ENCODE data around the gene PIK3R6. TPM values are rescaled to one million over a fixed set of nuclear protein-coding genes. Genes with fewer than 3 reads are reported as not detected.

Gene PIK3R6
- total RNA-seq, 2 experiments from 2014 or later = 0.63 to 0.71 TPM

DNA sequence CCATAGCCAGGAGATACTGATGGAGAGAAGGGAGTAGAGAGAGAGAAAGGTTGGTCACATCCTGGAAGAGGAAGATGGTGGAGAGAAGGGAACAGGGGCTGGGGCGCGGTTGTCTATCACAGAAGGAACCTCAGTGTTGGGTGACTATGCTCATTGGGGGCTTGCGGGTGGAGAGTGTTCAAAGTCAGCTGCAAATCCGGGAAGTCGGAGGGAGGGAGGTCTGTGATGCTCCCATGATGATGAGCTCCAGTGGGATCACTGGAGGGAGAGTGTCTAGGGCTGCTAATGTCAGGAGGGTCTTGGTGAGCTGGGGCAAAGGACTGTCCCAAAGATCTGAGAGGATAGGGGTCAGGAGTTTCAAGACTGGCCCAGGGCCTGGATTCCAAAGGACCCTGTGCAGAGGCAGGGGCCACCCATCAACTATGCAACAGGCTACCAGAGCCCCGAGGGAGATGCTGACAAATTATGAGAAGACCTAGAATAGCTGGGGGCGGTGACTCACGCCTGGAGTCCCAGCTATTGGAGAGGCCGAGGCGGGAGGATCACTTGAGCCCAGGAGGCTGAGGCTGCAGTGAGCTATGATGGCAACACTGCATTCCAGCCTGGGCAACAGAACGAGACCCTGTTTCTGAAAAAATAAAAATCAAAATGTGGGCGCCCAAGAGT lies 111.8 kb downstream of the PIK3R6 start:
- no peak for DNase-seq
- POLR2A ChIA-PET = no interaction called here
- CTCF ChIA-PET = interaction anchor here (1.5 kb wide), 1 partner anchor 29 kb away, joined by 6 read pairs; no protein-coding TSS in a partner anchor
- peaks cover 8% of the 10 kb centered on the region for H3K27me3 Mint-ChIP-seq
- no peaks in the 10 kb centered on the region for H3K4me1 Mint-ChIP-seq (ENCODE audit: low read depth)
- no peaks in the 10 kb centered on the region for H3K9me3 Mint-ChIP-seq
- intact Hi-C loops (cut with micrococcal nuclease) = no loop called here
- H3K4me3 Mint-ChIP-seq = no peak overlapping the region
- no peaks in the 10 kb centered on the region for H3K36me3 Mint-ChIP-seq
- H3K27ac Mint-ChIP-seq = no peak overlapping the region

DNA sequence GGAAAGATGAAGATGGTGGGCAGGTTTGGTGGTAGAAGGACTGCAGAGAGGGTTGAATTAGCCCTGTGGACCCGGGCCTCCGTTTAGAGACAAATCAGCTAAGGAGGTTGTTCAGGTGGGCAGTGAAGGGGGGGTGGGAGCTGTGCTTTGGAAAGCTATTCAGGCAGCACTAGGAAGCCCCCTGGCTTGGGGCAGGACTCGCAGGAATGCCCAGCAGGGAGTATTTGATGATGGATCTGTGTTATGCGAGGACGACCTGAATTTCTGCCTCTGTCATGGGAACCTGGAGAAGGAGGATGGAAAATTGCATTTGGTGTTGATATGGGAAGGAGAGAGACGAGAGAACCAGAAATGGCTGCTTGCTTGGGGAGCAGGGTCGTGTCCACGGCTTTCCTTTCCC lies 112.6 kb downstream of the PIK3R6 start:
- H3K27me3 Mint-ChIP-seq = peaks cover 8% of the 10 kb centered on the region
- H3K27ac Mint-ChIP-seq = no peak overlapping the region
- H3K4me1 Mint-ChIP-seq (ENCODE audit: low read depth) = no peaks in the 10 kb centered on the region
- H3K4me3 Mint-ChIP-seq = no peak overlapping the region
- intact Hi-C loops (cut with micrococcal nuclease) = loop anchor here (1.0 to 5.0 kb wide), 2 partner anchors 140 to 242 kb away; no protein-coding TSS in a partner anchor
- CTCF ChIA-PET = interaction anchor here (1.3 kb wide), 1 partner anchor 9 kb away, joined by 5 read pairs; no protein-coding TSS in a partner anchor
- no peaks in the 10 kb centered on the region for H3K36me3 Mint-ChIP-seq
- DNase-seq = no peak
- no peaks in the 10 kb centered on the region for H3K9me3 Mint-ChIP-seq
- POLR2A ChIA-PET = no interaction called here

DNA sequence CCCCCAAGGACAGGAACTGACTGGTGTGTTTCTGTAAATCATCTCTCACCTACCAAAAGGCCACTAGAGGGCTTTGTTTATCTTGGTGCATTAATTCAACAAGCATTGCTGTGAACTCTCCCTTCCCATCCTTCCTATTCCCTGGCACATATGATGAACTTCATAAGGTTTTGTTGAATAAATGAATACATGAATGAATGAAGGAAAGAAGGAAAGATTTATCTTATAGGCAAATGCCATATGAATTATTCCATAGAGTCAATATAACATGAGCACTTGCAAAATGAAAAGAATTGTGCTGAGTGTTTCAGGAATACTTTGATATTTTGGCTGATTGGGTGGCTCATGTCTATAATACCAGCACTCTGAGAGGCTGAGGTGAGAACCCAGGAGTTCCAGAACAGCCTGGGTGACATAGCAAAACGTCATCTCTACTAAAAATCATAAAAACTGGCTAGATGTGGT lies 113.5 kb downstream of the PIK3R6 start:
- POLR2A ChIA-PET = no interaction called here
- H3K4me1 Mint-ChIP-seq (ENCODE audit: low read depth) = no peaks in the 10 kb centered on the region
- H3K4me3 Mint-ChIP-seq = no peak overlapping the region
- no peak overlapping the region for H3K27ac Mint-ChIP-seq
- CTCF ChIA-PET = interaction anchor here (0.7 to 1.3 kb wide), 3 partner anchors 8 to 141 kb away, joined by 3 to 6 read pairs (median 5); no protein-coding TSS in a partner anchor
- no peak for DNase-seq
- no peaks in the 10 kb centered on the region for H3K36me3 Mint-ChIP-seq
- H3K9me3 Mint-ChIP-seq = no peaks in the 10 kb centered on the region
- H3K27me3 Mint-ChIP-seq = peaks cover 8% of the 10 kb centered on the region
- intact Hi-C loops (cut with micrococcal nuclease) = loop anchor here (1.0 to 5.0 kb wide), 2 partner anchors 141 to 243 kb away; no protein-coding TSS in a partner anchor

DNA sequence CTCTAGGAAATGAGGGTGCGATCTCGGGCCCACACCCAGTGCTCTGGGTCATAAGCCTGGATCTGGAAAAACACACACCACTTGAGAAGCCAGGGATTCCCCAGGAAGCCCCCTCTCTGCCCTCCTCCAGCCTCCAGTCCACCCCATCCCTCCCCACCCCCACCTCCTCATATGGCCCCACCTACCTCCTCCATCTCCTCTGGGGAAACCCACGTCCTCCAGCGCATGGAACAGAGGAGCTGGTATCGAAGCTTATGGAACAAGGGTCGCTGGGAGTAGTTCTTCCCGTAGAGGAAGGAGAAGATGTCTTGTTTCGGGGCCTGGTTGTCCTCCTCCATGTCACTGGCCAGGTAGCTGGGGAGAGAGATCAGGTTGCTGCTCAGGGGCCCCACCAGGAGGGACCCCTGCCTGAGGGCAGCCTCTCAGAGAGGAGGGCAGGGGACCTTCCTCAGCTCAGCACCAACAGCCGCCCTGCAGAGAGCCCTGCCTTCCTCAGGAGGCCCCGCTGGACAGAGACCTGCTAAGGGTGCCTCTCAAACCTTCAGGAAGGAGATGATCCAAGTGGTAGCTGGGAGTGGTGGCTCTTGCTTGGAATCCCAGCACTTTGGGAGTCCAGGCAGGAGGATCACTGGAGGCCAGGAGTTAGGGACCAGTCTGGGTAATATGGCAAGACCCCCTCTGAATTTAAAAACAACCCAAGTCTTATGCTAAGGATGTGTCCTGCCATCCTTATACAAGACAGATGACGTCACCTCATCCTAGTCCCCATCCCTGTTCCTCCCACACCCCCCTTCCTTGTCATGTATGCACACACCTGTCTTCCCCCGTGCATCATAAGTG lies 114.1 kb downstream of the PIK3R6 start:
- H3K36me3 Mint-ChIP-seq = no peaks in the 10 kb centered on the region
- CTCF ChIA-PET = interaction anchor here (1.1 to 3.8 kb wide), 2 partner anchors 32 to 142 kb away, joined by 6 to 17 read pairs; no protein-coding TSS in a partner anchor
- peaks cover 8% of the 10 kb centered on the region for H3K27me3 Mint-ChIP-seq
- H3K9me3 Mint-ChIP-seq = no peaks in the 10 kb centered on the region
- H3K27ac Mint-ChIP-seq = no peak overlapping the region
- intact Hi-C loops (cut with micrococcal nuclease) = loop anchor here (5.0 kb wide), 1 partner anchor 244 kb away; no protein-coding TSS in a partner anchor
- POLR2A ChIA-PET = no interaction called here
- no peak overlapping the region for H3K4me3 Mint-ChIP-seq
- DNase-seq = no peak
- no peaks in the 10 kb centered on the region for H3K4me1 Mint-ChIP-seq (ENCODE audit: low read depth)

Other genes starting within 250 kb of the PIK3R6 start
- gene MYH10, start 236.9 kb downstream of the PIK3R6 start, total RNA-seq = 10 to 100 TPM; 15.6 to 20.6 TPM
- under 1 TPM; 0.14 to 0.36 TPM for gene CCDC42, start 122.8 kb downstream of the PIK3R6 start, total RNA-seq
- not detected for gene SPDYE4, start 109.1 kb downstream of the PIK3R6 start, total RNA-seq
- gene MFSD6L, start 68.3 kb downstream of the PIK3R6 start, total RNA-seq = not detected
- 10 to 100 TPM; 20.7 to 22.4 TPM for gene PIK3R5, start 98.0 kb upstream of the PIK3R6 start, total RNA-seq
- under 1 TPM; 0.29 to 0.31 TPM for gene NTN1, start 153.8 kb upstream of the PIK3R6 start, total RNA-seq

Data from activated CD4-positive, alpha-beta memory T cell treated with anti-CD3 and anti-CD28 coated beads for 36 hours (primary cell).